Gastroesophageal sphincter (tissue), 4 donors: ENCODE results near the gene MESP2. TPM values are rescaled to one million over a fixed set of nuclear protein-coding genes. Genes with fewer than 3 reads are reported as not detected.
"Not testable (repeated sequence)": the region's sequence is repeated elsewhere in the genome, so short reads cannot be mapped to it uniquely, and the experiment has no call there.

Experiments
- ATAC-seq: fragments of 150-250 bp; one replicate; pipeline ENCODE4 v1.9.1; 2016; ENCODE audit warnings: mild to moderate bottlenecking, moderate library complexity
- H3K27ac ChIP-seq, 4 donors: fragments of 200-600 bp; sonication (generic) in 3 of 4; 1 replicate in 3 of 4; 2 replicates in 1 of 4; pipeline ENCODE4 v1.5.1; 2016 to 2019
- H3K27me3 ChIP-seq: fragments of 200-600 bp; sonication (generic); one replicate; pipeline ENCODE4 v1.5.1; 2019
- H3K36me3 ChIP-seq, 2 donors: fragments of 200-600 bp; sonication (generic); one replicate each; pipeline ENCODE4 v1.5.1; 2019; ENCODE audit warnings: control low read depth in 1 of 2
- H3K4me1 ChIP-seq, 3 donors: fragments of 200-600 bp; sonication (generic); 1 replicate in 2 of 3; 2 replicates in 1 of 3; pipeline ENCODE4 v1.5.1; 2016 to 2019; ENCODE audit warnings: control low read depth in 2 of 3
- H3K4me3 ChIP-seq, 2 donors: fragments of 200-600 bp; sonication (generic); one replicate each; pipeline ENCODE4 v1.5.1; 2019; ENCODE audit warnings: mild to moderate bottlenecking in 1 of 2, moderate library complexity in 1 of 2
- H3K9me3 ChIP-seq, 3 donors: fragments of 200-600 bp; sonication (generic); one replicate each; pipeline ENCODE4 v1.5.1; 2017 to 2019; ENCODE audit warnings: control low read depth in 2 of 3
- CTCF ChIP-seq, 4 experiments: fragments of 200-600 bp in 2 of 4; fragments of 450-650 bp in 2 of 4; sonication (generic) in 1 of 4; IDR thresholded peaks; one replicate each; pipeline ENCODE4 v1.5.1; 2017 to 2019; ENCODE audit warnings: antibody characterized with exemption in 4 of 4, mild to moderate bottlenecking in 2 of 4, moderate library complexity in 2 of 4
- EP300 ChIP-seq: sonication (generic); formaldehyde crosslinking; IDR thresholded peaks from one replicate; pipeline ENCODE4 v1.6.1; 2017; ENCODE audit warnings: antibody characterized with exemption, mild to moderate bottlenecking
- POLR2A ChIP-seq, 2 donors: fragments of 450-650 bp; IDR thresholded peaks; one replicate each; pipeline ENCODE4 v1.6.1; 2017; ENCODE audit warnings: antibody characterized with exemption in 2 of 2, mild to moderate bottlenecking in 2 of 2, moderate library complexity in 1 of 2
- POLR2AphosphoS5 ChIP-seq: sonication (generic); formaldehyde crosslinking; IDR thresholded peaks from one replicate; pipeline ENCODE4 v1.6.1; 2017; ENCODE audit warnings: antibody characterized with exemption
- WGBS, 2 donors: methylation state at CpG; one replicate each; pipeline ENCODE4 v1.1.5; 2018; ENCODE audit warnings: low coverage in 1 of 2; 5-methylcytosine and 5-hydroxymethylcytosine counted together
- total RNA-seq, 4 donors: library from RNA; depleted of rRNA; stranded (reverse); fragments of >200 nt; gene quantifications; one replicate each; pipeline ENCODE4 v1.1.0, GENCODE V29; 2016

Gene MESP2
- total RNA-seq, 4 donors from 2014 or later: not detected

- peaks cover 0 to 16% (median 9%) of the 10 kb centered on the region in 3 donors for H3K4me1 ChIP-seq
- TF ChIP-seq CTCF (IDR thresholded peaks at IDR 0.05): no peak
- no peak for TF ChIP-seq EP300
- TF ChIP-seq POLR2A (IDR thresholded peaks at IDR 0.05): no peak
- no peak for TF ChIP-seq POLR2AphosphoS5
- 74% methylated on average over 4 of the region's 10 CpGs; no CpG with 5 or more reads in 1 of the 2 donors for WGBS, 2 donors
- H3K27ac ChIP-seq: no peak overlapping the region
- H3K9me3 ChIP-seq: no peaks in the 10 kb centered on the region
- H3K36me3 ChIP-seq: no peaks in the 10 kb centered on the region
- ATAC-seq: no peak
- no peak overlapping the region for H3K4me3 ChIP-seq
- H3K27me3 ChIP-seq: no peaks in the 10 kb centered on the region
Measured at GRCh38 chr15:89777782-89778380, 1.7 kb downstream of the MESP2 start.

GRCh38 chr15:89778861-89779260, 2.7 kb downstream of the MESP2 start:
- Histone ChIP-seq H3K9me3 (no peaks in the 10 kb centered on the region), H3K4me1 (peaks cover 0 to 16% (median 9%) of the 10 kb centered on the region in 3 donors), H3K36me3 (no peaks in the 10 kb centered on the region), H3K27me3 (no peaks in the 10 kb centered on the region), H3K27ac (no peak overlapping the region), H3K4me3 (no peak overlapping the region)
- WGBS, 2 donors: 100% methylated on average over 3 of the region's 4 CpGs; no CpG with 5 or more reads in 1 of the 2 donors
- no peak for TF ChIP-seq POLR2AphosphoS5
- no peak for TF ChIP-seq POLR2A (IDR thresholded peaks at IDR 0.05)
- TF ChIP-seq CTCF (IDR thresholded peaks at IDR 0.05): no peak
- TF ChIP-seq EP300: no peak
- ATAC-seq: no peak

- no peak for ATAC-seq
- Histone ChIP-seq H3K9me3 (no peaks in the 10 kb centered on the region), H3K27me3 (no peaks in the 10 kb centered on the region), H3K36me3 (no peaks in the 10 kb centered on the region), H3K27ac (no peak overlapping the region), H3K4me1 (peaks cover 0 to 16% (median 9%) of the 10 kb centered on the region in 3 donors), H3K4me3 (no peak overlapping the region)
- 70 to 80% methylated on average over 1 to 6 of the region's 6 CpGs for WGBS, 2 donors
- no peak for TF ChIP-seq EP300
- no peak for TF ChIP-seq POLR2A (IDR thresholded peaks at IDR 0.05)
- TF ChIP-seq POLR2AphosphoS5: no peak
- TF ChIP-seq CTCF (IDR thresholded peaks at IDR 0.05): no peak
Measured at GRCh38 chr15:89780601-89781000, 4.5 kb downstream of the MESP2 start.

GRCh38 chr15:89781055-89781454, 4.9 kb downstream of the MESP2 start:
- H3K4me1 ChIP-seq: peaks cover 0 to 11% (median 7%) of the 10 kb centered on the region in 3 donors
- H3K9me3 ChIP-seq: no peaks in the 10 kb centered on the region
- H3K36me3 ChIP-seq: no peaks in the 10 kb centered on the region
- WGBS, 2 donors: 40% methylated on average over 1 of the region's 6 CpGs; no CpG with 5 or more reads in 1 of the 2 donors
- no peaks in the 10 kb centered on the region for H3K27me3 ChIP-seq
- no peak overlapping the region for H3K4me3 ChIP-seq
- no peak for ATAC-seq
- TF ChIP-seq EP300 (no peak), POLR2AphosphoS5 (no peak), POLR2A (IDR thresholded peaks at IDR 0.05) (no peak), CTCF (IDR thresholded peaks at IDR 0.05) (no peak)
- H3K27ac ChIP-seq: no peak overlapping the region

GRCh38 chr15:89781891-89782618, 5.9 kb downstream of the MESP2 start:
- ATAC-seq: no peak

GRCh38 chr15:89782619-89782950, 6.5 kb downstream of the MESP2 start:
- not testable (repeated sequence) for H3K4me3 ChIP-seq, H3K27me3 ChIP-seq, H3K27ac ChIP-seq, H3K36me3 ChIP-seq, ATAC-seq, H3K4me1 ChIP-seq, H3K9me3 ChIP-seq
- WGBS, 2 donors: 88% methylated on average over 8 of the region's 9 CpGs; no CpG with 5 or more reads in 1 of the 2 donors

More at GRCh38 chr15:89781891-89782618, 5.9 kb downstream of the MESP2 start:
- Histone ChIP-seq H3K27ac (no peak overlapping the region), H3K4me1 (peaks cover 0 to 1% (median 0%) of the 10 kb centered on the region in 3 donors), H3K27me3 (no peaks in the 10 kb centered on the region), H3K9me3 (no peaks in the 10 kb centered on the region), H3K4me3 (no peak overlapping the region), H3K36me3 (no peaks in the 10 kb centered on the region)
- TF ChIP-seq EP300: no peak
- no peak for TF ChIP-seq POLR2A (IDR thresholded peaks at IDR 0.05)
- TF ChIP-seq POLR2AphosphoS5: no peak
- TF ChIP-seq CTCF (IDR thresholded peaks at IDR 0.05): no peak
- 74 to 84% methylated on average over 6 to 10 of the region's 15 CpGs for WGBS, 2 donors
